Pons (tissue), 1 donor: ENCODE data around the gene COL23A1.

Experiments
- DNase-seq: peaks from one replicate; pipeline ENCODE4 v3.0.0-alpha.2; 2016; ENCODE audit warnings: low spot score

Gene COL23A1

DNA sequence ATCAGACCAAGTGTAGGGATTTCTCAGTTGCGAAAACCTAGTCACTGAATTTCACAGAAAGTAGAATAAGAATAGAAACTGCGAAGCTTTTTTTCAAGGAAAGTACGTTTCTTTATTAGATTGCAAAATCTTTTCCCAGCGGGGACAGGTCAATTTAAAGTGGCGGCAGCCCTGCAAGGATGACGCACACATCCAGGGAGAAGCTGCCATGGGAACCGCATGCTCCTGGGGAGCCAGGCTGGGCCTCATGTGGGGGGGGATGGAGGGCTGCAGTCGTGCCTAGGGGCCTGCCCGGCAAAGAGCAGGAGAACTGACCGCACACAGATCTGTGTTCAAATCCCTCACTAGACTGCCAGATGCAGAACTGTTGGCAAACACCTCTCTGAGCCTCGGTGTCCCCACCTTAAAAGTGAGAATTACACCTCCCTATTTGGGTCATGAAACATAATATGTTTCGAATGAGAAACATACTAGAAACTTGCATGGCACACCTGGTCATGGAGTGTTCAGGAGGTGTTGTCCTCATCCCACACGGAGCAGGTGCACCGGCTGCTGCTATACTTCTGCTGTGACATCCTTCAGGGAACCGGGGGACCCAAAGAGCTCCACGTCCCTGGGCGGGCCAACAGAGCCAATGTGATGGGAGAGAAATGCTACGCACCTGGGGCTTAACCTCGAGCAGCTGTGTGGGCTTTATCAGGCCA lies 229.8 kb downstream of the COL23A1 start:
- no peak for DNase-seq

DNA sequence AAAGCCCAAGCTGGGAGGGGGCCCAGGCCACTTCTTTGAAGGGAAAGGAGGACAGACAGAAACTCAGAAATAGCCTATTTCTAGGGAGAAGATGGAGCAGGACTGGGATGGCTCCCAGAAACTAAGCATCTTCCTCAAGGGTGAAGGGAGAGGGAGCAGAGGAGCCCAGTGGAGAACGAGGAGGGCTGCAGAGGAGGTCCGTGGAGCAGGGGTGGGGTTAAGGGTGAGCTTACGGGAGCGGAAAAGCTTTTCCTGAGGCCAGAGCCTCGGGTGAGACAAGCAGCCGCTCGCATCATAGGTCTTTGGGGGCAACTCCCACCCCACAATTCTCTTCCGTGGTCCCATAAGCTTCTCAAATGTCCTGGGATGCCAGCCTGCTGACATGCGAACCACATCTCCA lies 230.5 kb downstream of the COL23A1 start:
- DNase-seq = no peak

DNA sequence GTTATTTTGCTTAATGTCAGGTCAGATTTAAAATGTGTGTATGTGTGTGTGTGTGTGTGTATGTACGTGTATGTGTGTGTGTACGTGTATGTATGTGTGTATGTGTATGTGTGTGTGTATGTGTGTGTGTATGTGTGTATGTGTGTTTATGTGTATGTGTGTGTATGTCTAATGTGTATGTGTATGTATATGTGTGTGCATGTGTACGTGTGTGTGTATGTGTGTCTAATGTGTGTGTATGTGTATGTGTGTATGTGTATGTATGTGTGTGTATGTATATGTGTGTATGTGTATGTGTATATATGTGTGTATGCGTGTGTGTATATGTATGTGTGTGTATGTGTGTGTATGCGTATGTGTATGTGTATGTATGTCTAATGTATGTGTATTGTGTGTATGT lies 232.5 kb downstream of the COL23A1 start:
- DNase-seq = no peak

DNA sequence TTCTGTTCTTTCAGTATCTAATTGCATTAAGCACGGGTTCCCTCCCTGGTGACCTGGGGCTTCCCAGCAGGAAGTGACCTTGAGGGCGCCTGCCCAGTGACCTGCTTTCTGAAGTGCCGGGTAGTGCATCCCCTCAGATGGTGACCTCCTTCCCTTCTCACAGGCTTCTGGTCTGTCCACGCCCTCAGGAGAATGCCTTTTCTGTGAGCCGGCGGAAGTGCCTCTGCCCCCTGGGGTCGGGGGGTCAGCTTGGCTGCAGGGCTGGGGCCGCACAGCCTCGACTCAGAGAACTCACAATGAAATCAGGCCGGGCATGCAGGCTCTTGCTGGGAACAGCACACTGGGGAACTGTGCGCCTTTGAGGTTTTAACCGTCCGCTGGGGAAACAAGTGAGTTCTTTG lies 233.1 kb downstream of the COL23A1 start:
- peak; percentile 31 for DNase-seq

DNA sequence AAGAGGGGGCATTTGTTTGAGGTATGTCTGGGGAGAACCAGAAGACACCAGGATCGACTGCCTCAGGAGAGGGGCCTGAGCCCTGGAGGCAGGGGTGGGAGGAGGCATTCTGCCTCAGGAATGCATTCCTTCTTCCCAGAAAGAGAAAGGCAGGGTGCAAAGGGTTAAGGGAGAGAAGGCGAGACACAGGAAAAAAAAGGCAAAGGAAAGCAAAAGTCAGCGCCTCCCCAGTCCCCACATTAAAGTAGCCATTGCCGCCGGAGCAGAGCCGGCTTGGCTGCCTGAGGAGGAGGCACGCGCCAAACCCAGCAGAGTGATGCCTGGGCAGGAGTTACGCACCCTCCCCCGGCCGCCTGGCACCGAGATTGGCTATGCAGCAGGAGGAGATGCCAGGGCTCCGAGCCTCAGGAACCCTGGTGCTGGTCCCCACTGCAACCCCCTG lies 233.7 kb downstream of the COL23A1 start:
- DNase-seq = no peak

DNA sequence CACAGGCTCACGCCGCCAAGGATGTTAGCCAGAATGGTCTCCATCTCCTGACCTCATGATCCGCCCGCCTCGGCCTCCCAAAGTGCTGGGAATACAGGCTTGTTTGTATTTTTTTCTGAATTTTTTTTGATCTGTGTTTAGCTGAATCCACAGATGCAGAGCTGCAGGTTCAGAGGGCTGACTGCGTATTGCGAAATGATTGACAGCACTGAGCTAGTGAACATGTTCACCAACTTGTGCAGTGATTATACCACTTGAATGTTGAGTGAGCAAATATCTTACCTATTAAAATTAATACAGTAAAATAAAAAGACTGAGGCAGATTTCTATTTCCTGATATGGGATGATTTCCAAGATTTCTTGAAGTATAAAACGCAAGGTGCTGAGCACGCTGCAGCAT lies 234.5 kb downstream of the COL23A1 start:
- DNase-seq = no peak

DNA sequence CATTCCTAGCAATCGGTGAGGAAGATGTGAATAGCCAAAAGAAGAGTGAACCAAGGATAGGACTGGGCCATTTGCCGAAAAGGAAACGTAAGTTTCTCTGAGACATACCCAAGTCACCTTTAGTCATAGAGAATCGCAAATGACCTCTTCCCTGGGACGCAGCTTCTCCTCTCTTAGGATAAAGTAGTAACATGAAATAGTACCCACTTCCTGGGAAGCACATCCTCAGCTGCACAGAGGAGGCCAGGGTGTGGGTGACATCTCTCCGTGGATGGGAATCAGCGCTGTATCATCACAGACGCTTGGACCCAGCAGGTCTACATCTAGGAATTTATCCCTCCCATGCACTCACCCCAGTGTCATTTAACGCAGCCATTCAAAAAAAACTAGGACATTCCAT lies 236.7 kb downstream of the COL23A1 start:
- DNase-seq = no peak

DNA sequence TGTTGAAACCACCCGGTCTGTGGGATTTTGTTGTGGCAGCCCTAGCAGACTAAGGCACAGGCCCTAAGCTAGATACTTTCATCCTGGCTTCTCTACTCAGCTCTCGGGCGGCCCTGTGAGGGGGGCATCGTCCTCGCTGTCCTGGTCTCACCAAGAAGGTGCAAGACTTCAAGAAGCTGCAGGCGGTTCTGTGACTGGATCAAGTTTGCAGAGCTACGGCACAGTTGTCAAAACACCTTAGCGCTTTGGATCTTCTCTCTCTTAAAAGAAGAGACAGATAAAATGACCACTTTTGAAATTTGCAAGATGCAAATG lies 238.2 kb downstream of the COL23A1 start:
- DNase-seq = no peak

DNA sequence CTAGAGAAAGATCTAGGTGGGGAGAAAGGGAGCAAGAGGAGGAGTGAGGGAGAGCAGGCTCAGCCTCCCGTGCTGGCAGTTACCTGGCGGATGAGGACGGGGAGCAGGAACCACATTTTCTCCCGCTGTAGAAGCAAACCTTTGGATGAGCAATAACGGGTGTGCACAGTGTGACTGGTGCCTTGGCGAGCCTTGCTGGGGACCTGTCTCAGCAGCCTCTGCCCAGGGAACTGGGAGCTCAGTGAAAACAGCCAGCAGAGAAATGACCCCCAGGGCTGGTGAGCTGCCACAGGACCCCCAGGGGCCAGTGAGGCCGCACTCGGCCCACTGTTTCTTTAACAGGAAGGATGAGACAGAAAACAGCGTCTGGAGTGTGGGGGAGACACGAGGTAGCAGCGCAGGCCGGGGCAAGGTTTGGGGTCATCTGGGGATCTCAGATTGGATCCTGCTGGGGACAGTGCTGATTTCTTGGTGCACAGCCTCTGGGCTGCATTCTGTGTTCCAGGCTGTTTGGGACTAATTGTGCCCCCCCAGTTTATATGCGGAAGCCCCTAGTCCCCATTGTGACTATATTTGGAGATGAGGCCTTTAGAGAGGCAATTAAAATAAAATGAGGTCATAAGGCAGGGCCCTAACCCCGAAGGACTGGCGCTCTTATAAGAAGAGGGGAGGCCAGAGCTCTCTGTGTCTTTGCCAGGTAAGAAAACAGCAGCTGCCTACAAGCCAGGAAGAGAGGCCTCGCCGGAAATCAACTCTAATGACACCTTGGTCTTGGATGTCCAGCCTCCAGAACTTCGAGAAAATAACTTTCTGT lies 238.8 kb downstream of the COL23A1 start:
- DNase-seq = no peak

DNA sequence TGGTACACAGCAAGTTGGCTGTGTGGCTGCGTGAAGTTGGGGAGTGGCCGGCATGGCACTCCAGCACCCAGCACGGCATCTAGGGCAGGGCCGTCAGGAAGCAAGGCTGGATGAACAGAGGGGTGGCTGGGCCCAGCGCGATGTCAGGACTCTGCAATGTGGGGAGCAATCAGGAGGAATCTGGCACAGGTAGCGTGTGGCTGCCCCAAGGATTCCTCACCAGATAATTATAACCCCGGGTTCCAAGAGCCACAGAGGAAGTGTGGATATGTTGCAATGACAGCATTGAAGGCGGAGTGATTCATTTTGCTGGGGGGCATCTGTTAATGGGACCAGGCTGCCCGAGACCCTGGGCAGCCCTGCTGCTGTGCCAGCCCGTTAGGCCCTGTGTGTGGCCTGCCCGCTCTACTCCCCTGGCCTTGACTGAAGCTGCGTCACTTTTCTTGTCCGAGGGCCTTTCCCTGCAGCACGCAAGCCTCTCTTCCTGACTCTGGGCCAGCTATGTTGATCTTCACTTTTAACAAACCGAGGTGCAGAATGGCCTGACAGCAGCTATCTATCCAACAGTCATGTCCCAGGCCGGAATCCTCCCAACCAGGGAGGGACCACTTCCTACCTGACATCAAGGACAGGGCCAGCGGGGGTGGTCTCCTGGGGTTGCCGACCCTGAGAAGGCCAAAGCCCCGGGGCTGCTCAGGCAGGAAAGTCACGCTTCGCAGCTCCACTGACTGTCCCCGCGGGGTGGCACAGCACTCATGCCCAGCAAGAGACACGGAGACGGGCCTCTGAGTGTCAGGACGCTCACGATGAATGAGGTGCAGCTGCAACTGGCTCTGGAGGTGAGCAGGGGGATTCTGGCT lies 239.6 kb downstream of the COL23A1 start:
- DNase-seq = no peak

DNA sequence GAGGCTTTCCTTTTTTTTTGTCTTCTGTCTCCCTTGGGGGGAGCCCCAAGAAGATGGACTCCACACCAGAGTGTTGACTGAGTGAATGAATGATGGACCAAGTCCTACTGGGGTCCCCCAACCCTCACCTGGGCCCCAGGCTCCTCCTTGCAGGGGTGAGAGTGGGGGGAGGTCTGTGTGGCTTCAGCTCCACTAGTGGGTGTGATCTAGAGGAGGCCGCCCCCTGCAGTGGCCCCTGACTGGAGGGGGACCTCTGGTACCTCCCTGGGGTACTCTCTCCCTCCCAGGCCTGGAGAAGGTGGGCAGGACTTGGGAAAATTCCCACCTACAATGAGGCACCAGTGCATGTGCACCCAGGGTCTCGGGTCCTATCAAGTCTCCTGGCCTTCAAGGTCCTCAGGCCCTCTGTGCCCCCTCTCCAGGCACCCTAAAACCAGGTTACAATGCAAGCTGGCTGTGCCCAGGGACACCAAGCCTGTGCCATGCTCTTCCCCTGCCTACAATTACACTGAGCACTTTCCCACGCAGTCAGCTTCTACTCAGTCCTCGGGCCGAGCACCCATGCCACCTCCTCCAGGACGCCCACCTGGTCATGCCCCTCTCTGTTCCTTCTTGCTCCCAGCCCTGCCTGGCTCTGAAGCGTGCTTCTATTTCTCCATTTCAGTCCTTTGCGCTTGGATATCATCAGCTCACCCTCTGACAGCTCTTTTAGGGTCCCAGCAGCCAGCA lies 240.4 kb downstream of the COL23A1 start:
- DNase-seq = no peak

DNA sequence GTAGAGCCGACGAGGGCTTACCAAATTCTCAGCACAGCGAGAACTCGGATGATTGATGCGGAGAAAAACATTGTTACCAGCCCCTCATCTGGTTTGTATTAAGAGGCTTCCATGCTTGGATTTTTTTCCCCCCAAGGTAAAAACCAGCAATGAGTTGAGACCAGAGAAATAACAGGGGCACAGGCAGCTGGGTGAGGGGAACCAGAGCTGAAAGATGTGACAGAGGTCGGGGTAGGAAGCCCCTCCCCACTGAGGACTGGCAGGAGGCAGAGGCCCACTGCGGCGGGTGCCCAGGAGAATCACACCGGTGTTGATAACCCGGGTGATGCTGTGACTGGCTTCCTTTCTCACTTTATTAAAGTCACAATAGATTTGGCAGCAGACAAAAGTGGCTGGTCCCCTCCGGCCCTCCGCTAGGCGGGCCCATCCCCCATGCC lies 241.1 kb downstream of the COL23A1 start:
- no peak for DNase-seq

DNA sequence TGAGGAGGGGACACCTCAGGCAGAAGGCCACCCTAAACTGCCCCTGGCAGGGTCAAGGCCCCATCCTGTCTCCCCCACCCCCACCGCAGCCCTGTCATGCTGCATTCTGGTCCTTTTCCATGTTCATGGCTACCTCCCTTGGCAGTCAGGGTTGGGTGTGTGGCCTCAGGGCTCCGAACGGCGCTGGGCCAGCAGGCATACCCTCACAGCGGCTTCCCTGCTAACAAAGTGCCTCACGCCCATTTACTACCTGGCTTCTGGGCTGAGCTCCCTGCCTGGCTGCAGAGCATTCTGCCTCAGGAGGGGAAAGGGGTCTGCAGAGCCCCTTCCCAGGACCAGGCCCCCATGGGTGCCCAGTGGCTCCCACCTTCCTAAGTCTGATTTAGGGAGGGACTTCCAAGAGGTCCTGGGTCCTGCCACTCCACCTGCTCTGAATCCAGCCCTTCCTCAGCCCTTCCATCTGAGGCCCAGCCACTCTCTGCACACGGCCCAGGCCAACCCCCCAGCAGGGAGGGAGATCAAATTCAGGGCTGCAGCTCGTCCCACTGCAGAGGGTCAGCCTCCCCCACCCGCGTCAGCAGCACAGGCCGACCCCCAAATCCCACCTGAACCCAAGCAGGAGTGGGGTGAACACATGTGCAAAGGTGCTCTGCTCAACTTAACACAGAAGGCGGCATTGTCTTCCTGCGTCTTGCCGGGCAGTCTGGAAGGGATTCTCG lies 241.7 kb downstream of the COL23A1 start:
- no peak for DNase-seq

DNA sequence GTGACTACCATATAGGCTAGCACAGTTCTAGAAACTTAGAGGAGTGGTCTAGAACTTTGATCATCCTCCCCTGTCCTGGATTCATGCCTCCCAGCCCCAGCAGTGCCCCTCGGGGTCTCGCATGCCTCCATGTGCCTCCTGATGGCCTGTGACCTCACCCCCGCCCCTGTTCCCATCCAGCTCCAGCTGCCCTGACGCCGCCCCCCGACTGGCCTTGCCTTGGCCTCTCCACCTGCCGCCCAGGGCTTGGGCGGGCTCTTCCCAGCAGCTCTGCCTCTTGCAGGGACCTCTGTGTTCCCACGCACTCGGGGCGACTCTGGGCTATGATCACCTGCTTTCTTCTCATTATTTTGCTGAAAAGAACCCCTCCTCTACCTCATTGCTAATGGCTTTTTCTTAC lies 242.2 kb downstream of the COL23A1 start:
- DNase-seq = no peak

DNA sequence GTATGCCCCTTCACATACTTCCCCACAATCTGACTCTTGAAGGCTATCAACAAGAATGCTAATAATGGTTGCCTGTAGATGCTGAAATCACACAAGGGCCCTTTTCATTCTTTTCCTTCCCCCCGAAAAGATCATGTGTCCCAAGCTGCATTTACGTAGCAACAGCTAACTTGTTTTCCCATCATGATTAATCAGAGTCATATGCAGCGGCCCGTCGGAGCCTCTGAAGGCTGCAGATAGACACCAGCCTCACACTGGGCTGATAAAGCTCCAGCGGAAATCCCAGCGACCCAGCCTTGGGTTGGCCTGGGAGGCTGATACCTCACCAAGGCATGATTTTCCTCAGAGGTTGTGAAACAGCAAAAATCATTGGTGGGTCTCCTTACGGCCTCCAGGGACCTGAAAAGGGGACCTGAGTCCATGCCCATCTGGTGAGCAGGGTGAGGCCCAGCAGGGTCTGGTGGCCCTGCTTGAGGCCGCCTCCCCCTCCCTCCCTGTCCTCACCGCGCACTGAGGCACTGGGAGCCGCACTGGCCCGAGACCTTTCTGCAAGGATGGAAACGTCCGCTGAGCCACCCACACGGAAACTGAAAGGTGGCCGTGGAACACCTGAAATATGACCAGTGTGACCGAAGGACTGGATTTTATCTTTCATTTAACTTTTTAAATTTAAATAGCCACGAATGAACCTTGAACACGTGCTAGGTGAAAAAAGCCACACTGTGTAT lies 243.4 kb downstream of the COL23A1 start:
- peak; percentile 92 for DNase-seq

DNA sequence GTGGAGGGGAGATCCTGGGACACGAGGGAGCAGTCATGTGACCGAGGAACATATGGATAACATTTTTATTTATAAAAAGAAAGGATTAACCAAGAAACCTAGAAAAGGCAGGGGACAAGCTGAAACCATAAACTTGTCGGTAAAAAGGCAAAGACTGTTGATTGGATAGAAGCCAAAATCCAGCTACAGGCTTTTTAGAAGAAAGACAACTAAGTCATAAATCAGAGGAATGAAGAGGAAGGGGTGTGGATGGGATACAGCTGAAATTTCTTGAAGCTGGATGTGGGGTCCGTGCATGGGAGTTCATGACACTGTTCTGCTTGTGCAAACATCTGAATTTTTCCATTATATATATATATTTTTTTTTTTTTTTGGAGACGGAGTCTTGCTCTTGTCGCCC lies 246.9 kb downstream of the COL23A1 start:
- DNase-seq = no peak

DNA sequence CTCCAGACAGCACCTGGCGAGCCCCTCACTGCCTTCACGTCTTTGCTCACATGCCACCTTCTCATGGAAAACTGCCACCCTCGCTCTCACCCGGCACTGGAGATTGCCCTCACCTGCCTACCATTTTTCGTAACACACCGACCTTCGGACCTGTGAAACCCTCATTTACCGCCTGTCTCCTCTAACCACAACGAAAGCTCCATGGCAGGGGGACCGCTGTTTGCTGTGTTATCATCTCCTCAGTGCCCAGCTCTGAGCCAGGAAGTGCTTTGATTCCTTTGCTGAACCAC lies 248.4 kb downstream of the COL23A1 start:
- no peak for DNase-seq

DNA sequence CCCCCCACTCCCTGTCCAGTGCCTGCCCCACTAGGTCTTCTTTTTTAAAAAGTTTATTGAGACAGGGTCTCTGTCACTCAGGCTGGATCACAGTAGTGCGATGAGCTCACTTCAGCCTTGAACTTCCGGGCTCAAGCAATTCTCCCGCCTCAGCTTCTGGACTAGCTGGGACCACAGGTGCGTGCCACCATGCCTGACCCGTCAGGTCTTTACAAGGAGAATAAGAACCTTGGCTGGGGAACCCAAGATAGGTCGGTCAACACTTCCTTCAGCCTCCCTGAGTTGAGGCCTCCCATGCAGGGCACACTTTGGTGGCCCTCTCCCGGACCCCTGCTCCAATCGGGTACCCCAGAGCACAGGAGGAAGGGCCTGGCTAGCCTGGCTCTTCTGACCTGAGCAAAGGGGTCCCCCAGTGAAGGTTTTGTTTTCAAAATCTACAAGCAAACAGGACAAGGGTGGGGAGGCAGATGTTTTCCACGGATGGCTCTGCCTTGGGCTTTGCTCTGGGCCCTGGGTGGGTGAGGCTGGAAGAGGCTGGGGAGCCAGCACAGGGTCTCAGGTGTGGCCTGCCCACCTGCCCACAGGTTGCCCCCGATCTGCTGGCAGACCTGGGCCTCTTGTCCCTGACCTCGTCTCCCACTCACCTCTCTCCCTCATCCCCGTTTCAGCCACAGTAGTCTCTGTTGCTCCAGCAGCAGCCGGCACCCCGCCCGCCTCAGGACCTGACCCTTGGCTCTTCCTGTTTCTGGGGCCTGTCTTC lies 248.9 kb downstream of the COL23A1 start:
- no peak for DNase-seq

DNA sequence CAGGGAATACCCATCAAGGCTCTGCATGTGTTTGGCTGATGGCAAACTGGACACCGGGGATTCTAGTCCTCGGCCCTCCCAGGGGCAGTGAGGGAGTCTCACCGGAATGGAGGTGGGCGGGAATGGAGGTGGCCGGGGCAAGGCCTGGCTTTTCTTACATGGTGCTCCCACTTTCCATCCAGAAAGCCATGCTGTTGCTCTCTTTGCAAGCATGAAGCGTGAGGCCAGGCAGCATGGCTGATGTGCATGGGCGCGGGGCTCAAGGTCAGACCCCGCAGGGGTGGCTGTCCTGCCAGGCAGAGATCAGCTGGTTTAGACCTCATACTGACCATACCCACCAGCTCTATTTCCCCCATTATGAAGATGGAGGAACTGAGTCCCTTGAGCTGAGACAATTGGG lies 249.6 kb downstream of the COL23A1 start:
- no peak for DNase-seq

DNA sequence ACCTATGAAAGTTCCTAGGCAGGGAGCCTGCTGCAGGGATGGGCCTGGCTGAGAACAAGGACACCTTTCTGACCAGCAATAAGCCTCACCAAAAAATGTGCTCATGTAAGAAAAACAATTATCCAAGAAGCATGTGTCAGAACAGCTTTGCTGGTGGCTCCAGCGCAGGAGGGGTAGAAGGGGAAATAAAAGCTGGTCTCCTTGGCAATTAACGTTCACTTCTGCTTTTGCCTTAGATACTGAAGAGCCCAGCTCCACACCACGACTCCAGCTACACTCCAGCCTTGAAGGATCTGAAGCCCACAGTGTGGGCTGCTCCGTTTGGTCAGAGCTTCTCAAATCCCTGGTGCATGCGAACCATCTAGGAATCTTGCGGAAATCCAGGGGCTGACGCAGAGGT lies 250.0 kb downstream of the COL23A1 start:
- no peak for DNase-seq
